Raji (cell line): ENCODE data around the gene TCF4.

Experiments used
- POLR2A ChIP-seq: IDR thresholded peaks from 2 replicates; pipeline ENCODE4 v1.6.1; 2011; ENCODE audit warnings: low read depth, low read length, control low read depth; ENCODE audit not compliant: insufficient read depth

The TCF4 gene

GRCh38 chr18:55221622-55222021, 366.4 kb downstream of the TCF4 start:
- TF ChIP-seq POLR2A = no peak

- TF ChIP-seq POLR2A = no peak
Measured at GRCh38 chr18:55220523-55220922, 367.5 kb downstream of the TCF4 start.

DNA sequence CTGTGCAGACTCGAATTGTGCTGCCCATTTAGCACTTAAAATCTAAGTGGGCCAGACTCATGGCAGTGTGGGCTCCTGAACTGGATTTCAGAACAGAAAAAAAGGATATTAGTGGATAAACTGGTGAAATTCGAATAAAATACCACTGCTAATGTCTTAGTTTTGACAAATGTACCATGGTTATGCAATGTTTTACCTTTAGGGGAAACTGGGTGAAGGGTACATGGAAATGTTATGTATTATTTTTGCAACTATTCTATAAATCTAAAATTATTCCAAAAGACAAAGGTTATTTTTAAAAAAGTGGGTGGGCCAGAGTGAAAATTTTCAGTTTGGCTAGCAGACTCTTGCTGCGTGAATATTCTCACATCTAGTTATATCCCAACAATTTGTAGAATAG, 368.2 kb downstream of the TCF4 start:
- TF ChIP-seq POLR2A = no peak

- no peak for TF ChIP-seq POLR2A
Measured at GRCh38 chr18:55219059-55219458, 368.9 kb downstream of the TCF4 start.

GRCh38 chr18:55214969-55215368, 373.0 kb downstream of the TCF4 start:
- no peak for TF ChIP-seq POLR2A

- no peak for TF ChIP-seq POLR2A
Measured at GRCh38 chr18:55214534-55214933, 373.5 kb downstream of the TCF4 start.

- no peak for TF ChIP-seq POLR2A
Measured at GRCh38 chr18:55213586-55213985, 374.4 kb downstream of the TCF4 start.

- no peak for TF ChIP-seq POLR2A
Measured at GRCh38 chr18:55206927-55207326, 381.1 kb downstream of the TCF4 start.

DNA sequence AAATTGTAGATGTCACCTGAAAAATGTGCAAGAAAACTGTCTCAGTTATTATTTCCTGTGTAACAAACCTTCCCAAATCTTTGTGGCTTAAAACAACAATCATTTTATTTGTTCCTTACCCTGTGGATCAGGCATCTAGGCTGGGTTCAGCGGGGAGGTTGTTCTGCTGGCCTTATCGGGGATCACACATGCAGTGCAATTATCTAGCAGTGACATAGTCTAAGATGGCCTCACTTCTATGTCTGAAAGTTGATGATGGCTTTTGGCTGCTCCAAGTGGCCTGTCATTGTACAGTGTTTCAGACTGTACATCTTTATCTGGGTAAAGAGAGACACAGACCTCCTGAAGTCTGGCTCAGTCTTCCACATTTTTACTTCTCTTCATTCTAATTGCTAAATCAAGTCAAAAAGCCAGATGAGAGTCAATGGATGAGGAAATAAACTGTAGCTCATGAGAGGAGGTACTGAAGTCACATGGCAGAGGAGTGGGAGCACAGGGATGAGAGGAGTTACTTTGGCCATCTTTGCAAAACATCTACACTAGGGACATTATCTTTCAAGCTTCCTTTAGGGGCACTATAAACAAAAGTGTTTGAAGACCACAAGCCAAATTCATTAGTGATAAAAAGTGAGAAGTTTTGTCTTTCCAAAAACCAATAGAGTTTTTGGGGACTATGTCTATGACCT, 385.6 kb downstream of the TCF4 start:
- TF ChIP-seq POLR2A = no peak

- no peak for TF ChIP-seq POLR2A
Measured at GRCh38 chr18:55199291-55199963, 388.6 kb downstream of the TCF4 start.

DNA sequence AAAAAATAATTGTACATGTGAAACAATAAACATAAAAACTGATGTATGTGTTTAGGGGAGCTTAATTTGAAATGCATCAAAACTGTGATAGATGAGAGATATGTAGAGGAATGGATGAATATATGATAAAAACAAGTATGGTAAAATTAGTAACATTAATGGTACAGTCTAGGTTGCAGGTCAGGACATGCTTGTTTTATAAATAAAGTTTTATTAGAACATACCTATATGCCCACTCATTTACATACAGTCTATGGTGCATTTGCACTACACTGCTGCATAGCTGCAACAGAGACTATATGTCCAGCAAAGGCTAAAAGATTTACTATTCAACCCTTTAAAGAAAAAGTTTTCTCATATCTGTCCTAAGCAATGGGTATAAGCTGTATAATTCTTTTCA, 392.1 kb downstream of the TCF4 start:
- no peak for TF ChIP-seq POLR2A

DNA sequence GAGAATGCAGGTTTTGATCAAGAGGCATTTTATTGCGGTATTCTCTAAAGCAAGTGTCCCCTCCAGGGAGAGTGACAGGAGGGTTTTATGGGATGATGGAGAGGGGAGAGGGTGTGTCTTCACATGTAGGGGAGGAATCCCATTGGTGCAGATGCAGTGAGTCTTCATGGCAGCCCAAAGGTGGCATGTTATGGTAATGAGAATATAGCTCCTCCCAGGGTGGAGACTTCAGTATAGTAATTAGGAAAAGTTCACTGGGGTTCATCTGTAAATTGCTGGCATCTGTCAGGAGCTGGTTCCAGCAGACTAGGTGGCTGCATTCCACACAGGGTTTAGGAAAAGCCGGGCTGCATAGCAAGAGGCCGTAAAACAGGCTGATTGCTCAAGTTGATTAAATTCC, 398.0 kb downstream of the TCF4 start:
- TF ChIP-seq POLR2A = no peak

- TF ChIP-seq POLR2A = no peak
Measured at GRCh38 chr18:55186588-55186987, 401.4 kb downstream of the TCF4 start.

DNA sequence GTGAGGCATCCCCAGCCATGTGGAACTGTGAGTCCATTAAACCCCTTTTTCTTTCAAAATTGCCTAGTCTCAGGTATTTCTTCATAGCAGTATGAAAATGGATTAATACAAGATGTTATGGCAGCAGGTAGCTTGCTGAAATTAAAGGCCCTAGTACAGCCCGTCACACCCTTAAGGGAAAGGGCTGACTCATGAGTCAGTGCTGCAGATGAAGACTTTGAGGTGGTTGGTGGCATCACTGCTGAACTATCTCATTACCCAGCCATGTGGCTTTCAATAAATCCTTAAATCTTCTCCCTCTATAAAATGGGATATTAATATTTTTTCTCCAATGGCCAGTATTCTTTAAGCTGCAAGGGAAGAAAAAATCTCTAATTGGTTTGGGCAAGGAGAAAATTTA, 402.6 kb downstream of the TCF4 start:
- no peak for TF ChIP-seq POLR2A

GRCh38 chr18:55179835-55180234, 408.2 kb downstream of the TCF4 start:
- TF ChIP-seq POLR2A = no peak

- TF ChIP-seq POLR2A = no peak
Measured at GRCh38 chr18:55179425-55179824, 408.6 kb downstream of the TCF4 start.

GRCh38 chr18:55173291-55173690, 414.7 kb downstream of the TCF4 start:
- TF ChIP-seq POLR2A = no peak
